HUES6 (cell line): ENCODE results near the gene IFNAR1.

Source experiments
- H3K27ac ChIP-seq: 2 replicates; pipeline ENCODE4 v1.7.0; 2013; ENCODE audit warnings: low read depth, mild to moderate bottlenecking, low read length, inconsistent platforms
- H3K27me3 ChIP-seq: 2 replicates; pipeline ENCODE4 v1.6.1; 2013; ENCODE audit warnings: low read length; ENCODE audit not compliant: control insufficient read depth, insufficient read depth
- H3K36me3 ChIP-seq: 2 replicates; pipeline ENCODE4 v1.6.1; 2013; ENCODE audit warnings: low read length; ENCODE audit not compliant: control insufficient read depth, insufficient read depth
- H3K4me1 ChIP-seq: 2 replicates; pipeline ENCODE4 v1.6.1; 2013; ENCODE audit warnings: low read length; ENCODE audit not compliant: control insufficient read depth, insufficient read depth
- H3K4me3 ChIP-seq: 2 replicates; pipeline ENCODE4 v1.5.1; 2013; ENCODE audit warnings: low read depth, low read length
- H3K9ac ChIP-seq: one replicate; pipeline ENCODE4 v1.6.1; 2013; ENCODE audit warnings: mild to moderate bottlenecking, low read length
- H3K9me3 ChIP-seq: 2 replicates; pipeline ENCODE4 v1.6.1; 2013; ENCODE audit warnings: low read depth, low read length; ENCODE audit not compliant: control insufficient read depth, insufficient read depth

The IFNAR1 gene

DNA sequence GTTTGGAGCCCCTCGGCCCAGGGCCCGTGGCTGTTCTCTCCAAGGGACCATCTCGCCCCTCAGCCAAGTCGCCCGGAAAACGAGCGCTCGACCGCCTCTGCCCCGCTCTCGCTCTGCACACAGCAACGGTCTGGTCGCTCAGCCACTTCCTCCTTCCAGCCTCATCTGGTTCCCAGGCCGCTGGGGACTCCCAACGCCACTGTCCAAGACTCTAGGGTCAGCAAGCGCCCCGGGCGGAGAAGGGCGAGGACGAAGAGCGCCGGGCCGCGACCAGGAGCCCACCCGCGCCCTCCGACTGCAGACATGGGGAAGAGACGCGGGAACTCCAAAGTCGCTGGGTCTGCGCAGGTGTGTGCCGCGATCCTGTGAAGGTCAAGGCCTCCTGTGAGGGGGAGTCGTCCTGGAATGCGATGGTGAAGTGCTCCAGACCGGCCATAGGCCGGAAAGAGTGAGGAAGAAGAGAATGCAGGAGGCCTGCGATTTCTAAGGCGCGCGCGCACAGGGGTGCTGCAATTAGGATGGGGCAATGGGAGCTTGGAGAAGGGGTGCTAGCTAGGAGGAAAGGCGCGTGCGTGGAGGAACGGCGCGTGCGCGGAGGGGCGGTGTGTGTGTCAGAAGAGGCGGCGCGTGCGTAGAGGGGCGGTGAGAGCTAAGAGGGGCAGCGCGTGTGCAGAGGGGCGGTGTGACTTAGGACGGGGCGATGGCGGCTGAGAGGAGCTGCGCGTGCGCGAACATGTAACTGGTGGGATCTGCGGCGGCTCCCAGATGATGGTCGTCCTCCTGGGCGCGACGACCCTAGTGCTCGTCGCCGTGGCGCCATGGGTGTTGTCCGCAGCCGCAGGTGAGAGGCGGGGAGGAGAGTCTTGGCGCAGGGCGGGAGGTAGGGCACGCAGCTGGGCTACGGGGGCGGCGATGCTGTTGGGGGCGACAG is at the start of gene IFNAR1:
Gene IFNAR1 (plus strand): TSS at position 680 of the 931 bp plus-strand sequence. CDS start 86 bp downstream, at position 766.
- no peaks in the 10 kb centered on the region for H3K27me3 ChIP-seq
- no peaks in the 10 kb centered on the region for H3K36me3 ChIP-seq
- H3K4me3 ChIP-seq: peak within 1 kb of the TSS; percentile 92
- peaks cover 3% of the 10 kb centered on the region; the same call in 1 of the 2 replicates for H3K9me3 ChIP-seq
- H3K27ac ChIP-seq: peak within 1 kb of the TSS; percentile 87
- peak within 1 kb of the TSS; percentile 88 for H3K9ac ChIP-seq
- no peaks in the 10 kb centered on the region for H3K4me1 ChIP-seq

DNA sequence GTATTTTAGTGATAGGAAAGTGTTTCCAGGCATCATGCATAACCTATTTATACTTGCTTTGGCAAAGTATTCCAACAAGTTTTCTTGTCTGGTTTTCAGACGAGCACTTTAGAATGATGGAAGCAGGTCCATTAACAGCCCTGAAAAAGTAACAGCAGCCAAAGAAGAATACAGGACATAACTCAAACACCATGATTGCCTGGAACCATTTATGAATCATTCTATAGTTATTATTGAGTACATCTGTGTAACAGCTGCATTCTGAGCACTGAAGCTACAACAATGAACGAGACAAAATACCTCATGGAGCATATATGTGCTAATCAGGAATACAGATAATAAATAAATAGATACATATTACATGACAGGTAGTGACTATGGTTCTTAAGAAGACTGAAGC is 46.0 kb upstream of the IFNAR1 start:
- Histone ChIP-seq H3K9ac (no peak overlapping the region), H3K4me3 (no peak overlapping the region), H3K27me3 (no peaks in the 10 kb centered on the region), H3K36me3 (peaks cover 3% of the 10 kb centered on the region; the same call in 1 of the 2 replicates), H3K9me3 (peaks cover 6% of the 10 kb centered on the region), H3K4me1 (no peaks in the 10 kb centered on the region), H3K27ac (no peak overlapping the region)

DNA sequence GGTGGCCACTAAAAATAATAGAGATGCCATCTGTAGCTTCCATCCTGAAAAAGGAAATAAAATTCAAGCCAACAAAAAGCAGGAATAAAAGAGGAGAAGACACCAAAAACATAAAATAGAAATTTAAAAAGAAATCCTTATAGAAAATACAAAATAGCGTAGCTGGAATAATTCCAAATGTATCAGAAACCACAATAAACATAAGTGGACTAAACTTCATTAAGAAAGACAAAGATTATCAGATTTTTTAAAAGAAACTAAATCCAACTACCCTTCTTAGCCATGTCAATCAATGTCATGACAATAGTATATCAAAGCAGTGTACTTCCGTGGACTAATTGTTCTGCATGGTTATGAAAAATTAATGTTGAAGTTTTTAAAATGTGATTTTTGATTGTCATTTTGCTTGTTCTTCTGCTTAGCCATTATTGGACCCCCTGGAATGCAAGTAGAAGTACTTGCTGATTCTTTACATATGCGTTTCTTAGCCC is 45.4 kb upstream of the IFNAR1 start:
- H3K4me1 ChIP-seq: no peaks in the 10 kb centered on the region
- H3K9ac ChIP-seq: no peak overlapping the region
- H3K27me3 ChIP-seq: no peaks in the 10 kb centered on the region
- H3K9me3 ChIP-seq: peaks cover 6% of the 10 kb centered on the region
- H3K36me3 ChIP-seq: peaks cover 3% of the 10 kb centered on the region; the same call in 1 of the 2 replicates
- H3K4me3 ChIP-seq: no peak overlapping the region
- no peak overlapping the region for H3K27ac ChIP-seq

DNA sequence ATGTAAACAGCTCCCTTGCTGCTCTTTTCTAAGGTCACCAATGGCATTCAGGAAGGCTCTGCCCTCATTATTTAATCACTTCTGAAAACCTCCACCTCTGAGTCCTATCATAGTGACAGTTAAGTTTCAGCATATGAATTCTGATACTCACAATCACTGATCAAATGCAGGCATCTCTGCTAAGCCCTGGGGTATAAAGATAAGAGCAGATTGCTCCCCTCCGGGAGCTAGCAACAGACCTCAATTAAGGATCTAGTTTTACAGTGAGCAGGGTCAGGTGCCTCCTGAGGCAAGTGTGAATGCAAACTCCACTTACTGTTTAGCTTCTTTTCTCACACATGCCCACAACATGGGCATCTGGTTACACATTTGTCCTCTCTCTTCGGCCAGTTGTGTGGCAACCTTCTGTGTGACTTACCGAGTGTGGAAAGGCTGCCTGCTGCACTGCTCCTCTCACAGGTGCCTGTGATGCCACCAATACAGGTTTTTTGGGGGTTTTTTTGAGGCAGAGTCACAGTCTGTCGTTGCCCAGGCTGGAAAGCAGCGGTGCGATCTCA is 43.6 kb upstream of the IFNAR1 start:
- no peak overlapping the region for H3K4me3 ChIP-seq
- H3K27ac ChIP-seq: no peak overlapping the region
- peaks cover 3% of the 10 kb centered on the region; the same call in 1 of the 2 replicates for H3K36me3 ChIP-seq
- no peak overlapping the region for H3K9ac ChIP-seq
- peaks cover 6% of the 10 kb centered on the region for H3K9me3 ChIP-seq
- no peaks in the 10 kb centered on the region for H3K4me1 ChIP-seq
- no peaks in the 10 kb centered on the region for H3K27me3 ChIP-seq

DNA sequence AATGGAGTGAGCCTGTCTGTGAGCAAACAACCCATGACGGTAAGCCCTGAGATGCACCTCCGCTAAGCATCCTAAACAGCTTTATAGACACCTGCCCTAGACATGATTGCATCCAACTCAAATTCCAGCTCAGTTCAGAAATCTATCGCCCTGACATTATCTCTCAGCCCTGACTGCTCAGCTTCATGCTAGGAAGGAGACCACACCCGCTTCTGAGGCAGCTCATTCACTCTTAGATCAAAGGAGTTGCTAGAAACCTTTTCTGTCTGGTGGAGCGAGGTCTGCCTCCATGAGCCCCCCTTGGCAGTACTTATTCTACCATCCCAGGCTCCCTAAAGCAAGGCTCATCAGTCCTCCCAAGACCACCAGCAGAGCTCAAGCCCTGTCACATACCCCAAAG is 41.6 kb upstream of the IFNAR1 start:
- Histone ChIP-seq H3K27me3 (no peaks in the 10 kb centered on the region), H3K36me3 (peaks cover 3% of the 10 kb centered on the region; the same call in 1 of the 2 replicates), H3K4me3 (no peak overlapping the region), H3K4me1 (no peaks in the 10 kb centered on the region; the same call in 1 of the 2 replicates), H3K9ac (no peak overlapping the region), H3K9me3 (peaks cover 6% of the 10 kb centered on the region), H3K27ac (no peak overlapping the region)

DNA sequence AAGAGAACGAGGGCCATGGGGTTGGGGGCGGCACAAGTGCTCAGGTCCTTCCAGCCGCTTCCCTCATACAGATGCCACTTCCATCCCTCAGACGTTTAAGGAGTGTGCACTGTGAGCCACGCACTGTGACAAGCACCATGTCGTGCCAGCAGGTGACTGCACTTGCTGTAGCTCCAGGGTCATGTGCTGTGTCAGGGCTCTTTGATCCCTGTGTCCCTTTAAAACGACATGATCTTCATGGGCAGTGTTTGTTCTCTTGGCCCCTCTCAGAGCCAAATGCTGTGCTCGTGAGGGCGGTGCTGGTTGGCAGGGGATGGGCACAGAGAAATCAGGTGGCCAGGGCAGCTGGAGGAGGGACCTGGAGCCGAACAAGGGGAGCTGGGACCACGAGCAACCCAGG is 38.7 kb upstream of the IFNAR1 start:
- Histone ChIP-seq H3K27me3 (no peaks in the 10 kb centered on the region), H3K36me3 (peaks cover 3% of the 10 kb centered on the region; the same call in 1 of the 2 replicates), H3K9ac (no peak overlapping the region), H3K27ac (no peak overlapping the region), H3K4me3 (no peak overlapping the region), H3K9me3 (no peaks in the 10 kb centered on the region), H3K4me1 (peaks cover 2% of the 10 kb centered on the region; the same call in 1 of the 2 replicates)

DNA sequence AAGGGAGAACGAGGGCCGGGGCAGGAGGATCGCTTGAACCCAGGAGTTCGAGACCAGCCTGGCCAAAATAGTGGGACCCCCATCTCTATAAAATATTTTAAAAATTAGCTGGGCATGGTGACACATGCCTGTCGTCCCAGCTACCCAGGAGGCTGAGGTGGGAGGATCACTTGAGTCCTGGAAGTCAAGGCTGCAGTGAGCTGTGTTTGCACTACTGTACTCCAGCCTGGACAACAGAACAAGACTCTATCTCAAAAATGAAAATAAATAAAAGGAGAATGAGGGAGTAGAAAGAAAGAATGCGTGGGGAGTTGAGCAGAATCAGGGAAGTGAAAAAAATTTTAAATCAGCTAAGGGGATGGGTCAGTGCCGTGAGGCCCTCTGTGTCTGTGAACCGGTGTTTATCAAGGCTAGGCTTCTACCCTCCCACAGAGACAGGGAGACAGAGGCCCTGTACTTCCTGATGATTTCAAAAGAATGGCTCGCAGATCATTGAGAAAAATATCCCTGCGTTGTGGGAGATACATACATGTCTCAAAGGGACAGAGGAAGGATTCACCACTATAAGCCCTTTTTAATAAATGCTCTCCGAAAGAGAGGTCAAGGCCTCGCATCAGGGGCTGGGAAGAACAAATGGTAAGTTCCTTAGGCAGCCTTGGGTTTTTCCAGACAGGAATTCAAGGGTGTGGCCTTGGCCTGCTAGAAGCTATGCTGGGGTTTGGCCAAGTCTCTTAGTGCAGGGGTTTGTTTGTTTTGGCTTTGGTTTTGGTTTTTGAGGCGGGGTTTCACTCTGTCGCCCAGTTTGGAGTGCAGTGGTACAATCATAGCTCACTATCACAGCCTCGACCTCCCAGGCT is 37.9 kb upstream of the IFNAR1 start:
- Histone ChIP-seq H3K4me1 (peaks cover 2% of the 10 kb centered on the region; the same call in 1 of the 2 replicates), H3K9me3 (no peaks in the 10 kb centered on the region), H3K27ac (no peak overlapping the region), H3K9ac (no peak overlapping the region), H3K36me3 (peaks cover 3% of the 10 kb centered on the region; the same call in 1 of the 2 replicates), H3K27me3 (no peaks in the 10 kb centered on the region), H3K4me3 (no peak overlapping the region)

DNA sequence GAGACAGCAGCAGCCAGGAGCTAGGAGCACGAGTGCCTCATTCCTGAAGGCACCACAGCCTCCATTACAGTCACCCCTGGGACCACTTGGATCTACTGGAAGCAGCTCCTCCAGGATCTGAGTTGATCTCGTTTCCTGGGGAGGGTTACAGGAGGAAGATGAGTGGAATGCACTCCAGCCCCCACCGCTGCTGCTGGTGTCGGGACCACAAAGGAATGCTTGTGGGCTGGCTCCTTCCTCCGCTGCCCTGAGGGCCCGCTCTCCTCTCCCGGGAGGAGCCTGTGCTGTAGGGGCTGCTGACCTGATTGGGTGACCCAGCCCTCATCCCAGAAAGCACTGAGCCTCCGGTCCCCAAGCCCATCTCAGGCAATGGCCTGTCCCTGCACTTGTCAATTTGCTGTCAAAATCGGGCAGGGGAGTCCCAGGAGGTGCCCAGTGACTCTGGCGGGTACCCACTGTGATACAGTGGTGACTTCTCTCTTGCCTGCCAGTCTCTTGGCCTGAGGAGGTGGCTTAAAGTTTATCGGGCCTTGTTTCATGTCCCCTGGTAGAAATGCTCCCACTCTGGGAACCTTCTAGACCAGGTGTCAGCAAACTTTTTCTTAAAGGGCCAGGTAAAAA is 35.5 kb upstream of the IFNAR1 start:
- Histone ChIP-seq H3K27me3 (no peaks in the 10 kb centered on the region), H3K9me3 (no peaks in the 10 kb centered on the region), H3K36me3 (no peaks in the 10 kb centered on the region), H3K9ac (no peak overlapping the region), H3K4me3 (no peak overlapping the region), H3K4me1 (peaks cover 2% of the 10 kb centered on the region; the same call in 1 of the 2 replicates), H3K27ac (no peak overlapping the region)

DNA sequence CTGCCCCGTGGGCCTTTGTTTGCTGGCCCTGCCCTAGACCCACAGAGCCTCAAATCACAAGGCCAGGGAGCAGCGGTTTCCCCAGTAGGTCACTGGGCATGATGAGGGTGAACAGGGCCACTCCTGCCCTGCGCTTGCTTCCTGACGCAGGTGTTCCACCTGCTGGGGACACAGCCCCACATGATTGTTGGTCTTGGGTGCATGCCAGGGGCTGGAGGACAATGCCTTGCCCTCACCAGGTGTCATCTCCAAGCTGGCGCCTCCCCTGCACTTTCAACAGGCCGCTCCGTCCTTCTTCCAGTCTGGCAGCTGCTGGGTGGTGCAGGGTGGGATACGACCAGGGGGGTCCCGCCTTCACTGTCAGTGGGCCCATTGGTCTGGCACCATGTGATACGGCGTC is 34.3 kb upstream of the IFNAR1 start:
- Histone ChIP-seq H3K4me1 (peaks cover 2% of the 10 kb centered on the region; the same call in 1 of the 2 replicates), H3K9me3 (no peaks in the 10 kb centered on the region), H3K9ac (no peak overlapping the region), H3K27ac (no peak overlapping the region), H3K4me3 (no peak overlapping the region), H3K27me3 (no peaks in the 10 kb centered on the region), H3K36me3 (no peaks in the 10 kb centered on the region)

DNA sequence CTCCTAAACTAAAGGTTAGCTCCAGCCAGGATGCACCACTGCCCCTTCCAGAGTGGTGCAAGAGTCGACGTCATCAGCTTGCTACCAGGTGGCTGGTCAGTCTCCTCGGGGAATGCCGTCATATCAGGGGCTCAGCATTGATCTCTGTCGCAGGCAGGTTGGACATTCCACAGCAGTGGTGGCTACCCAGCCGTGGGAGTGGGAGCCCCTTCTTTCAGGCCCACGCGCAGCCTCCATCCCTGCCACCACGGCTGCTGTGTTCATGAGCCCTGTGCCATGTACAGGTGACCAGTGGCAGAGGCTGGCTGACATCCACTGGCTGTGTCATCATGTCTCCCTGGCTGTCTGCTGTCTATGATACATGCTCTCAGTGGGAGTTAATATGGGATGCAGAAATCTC is 33.1 kb upstream of the IFNAR1 start:
- Histone ChIP-seq H3K27ac (no peak overlapping the region), H3K4me3 (no peak overlapping the region), H3K9ac (no peak overlapping the region), H3K4me1 (peaks cover 2% of the 10 kb centered on the region; the same call in 1 of the 2 replicates), H3K9me3 (no peaks in the 10 kb centered on the region), H3K27me3 (no peaks in the 10 kb centered on the region), H3K36me3 (no peaks in the 10 kb centered on the region)
